ENCODE measurements around the gene LOXL3. TPM values are rescaled to one million over a fixed set of nuclear protein-coding genes. Genes with fewer than 3 reads are reported as not detected.
A peak's percentile ranks its signal among the peaks of the same experiment; 100 is the strongest.
"Not testable (repeated sequence)": the region's sequence is repeated elsewhere in the genome, so short reads cannot be mapped to it uniquely, and the experiment has no call there.

The LOXL3 gene
- total and polyA plus RNA-seq, 3 experiments from 2014 or later, result 0.08 to 1.2 (median 0.77) TPM

GRCh38 chr2:74569686-74570085, 15.9 kb upstream of the LOXL3 start:
- Mint-ChIP-seq H3K4me3 (no peak overlapping the region), H3K36me3 (peaks cover 0 to 2% (median 0%) of the 10 kb centered on the region in 3 donors), H3K9me3 (no peaks in the 10 kb centered on the region), H3K4me1 (peaks cover 13% of the 10 kb centered on the region in 3 donors), H3K27ac (peak overlapping the region in 1 of 8 donors; percentile 59), H3K27me3 (peaks cover 18 to 20% of the 10 kb centered on the region in 2 donors)
- no peak for DNase-seq
- Histone ChIP-seq H3K27ac (ENCODE audit: low read depth, low read length) (no peak overlapping the region), H3K27me3 (ENCODE audit: insufficient read depth, low read length, poor library complexity, severe bottlenecking) (no peaks in the 10 kb centered on the region), H3K9me3 (ENCODE audit: low read length) (no peaks in the 10 kb centered on the region), H3K36me3 (ENCODE audit: insufficient read depth, low read length) (no peaks in the 10 kb centered on the region), H3K4me1 (ENCODE audit: insufficient read depth, low read length) (peaks cover 11% of the 10 kb centered on the region), H3K4me3 (ENCODE audit: low read length) (no peak overlapping the region)
- ChIA-PET POLR2A (no interaction called here), CTCF (no interaction called here)

- H3K27ac Mint-ChIP-seq, result no peak overlapping the region
- CTCF ChIA-PET, result no interaction called here
- POLR2A ChIA-PET, result interaction anchor here (0.8 kb wide), 1 partner anchor 101 kb away, joined by 3 read pairs; no protein-coding TSS in a partner anchor
Observed at GRCh38 chr2:74567881-74568280, 14.1 kb upstream of the LOXL3 start.

GRCh38 chr2:74566754-74567085, 13.0 kb upstream of the LOXL3 start:
- ChIA-PET POLR2A (no interaction called here), CTCF (interaction anchor here (1.6 kb wide), 1 partner anchor 9 kb away, joined by 6 read pairs; no protein-coding TSS in a partner anchor)
- Histone ChIP-seq H3K27ac (ENCODE audit: low read depth, low read length) (no peak overlapping the region), H3K4me3 (ENCODE audit: low read length) (no peak overlapping the region), H3K36me3 (ENCODE audit: insufficient read depth, low read length) (no peaks in the 10 kb centered on the region), H3K4me1 (ENCODE audit: insufficient read depth, low read length) (no peaks in the 10 kb centered on the region), H3K9me3 (ENCODE audit: low read length) (no peaks in the 10 kb centered on the region), H3K27me3 (ENCODE audit: insufficient read depth, low read length, poor library complexity, severe bottlenecking) (no peaks in the 10 kb centered on the region)
- Mint-ChIP-seq H3K4me3 (no peak overlapping the region), H3K4me1 (no peaks in the 10 kb centered on the region), H3K36me3 (peaks cover 0 to 3% (median 0%) of the 10 kb centered on the region in 3 donors), H3K27ac (no peak overlapping the region), H3K9me3 (no peaks in the 10 kb centered on the region), H3K27me3 (peaks cover 21 to 43% of the 10 kb centered on the region in 2 donors)
- no peak for DNase-seq

More at GRCh38 chr2:74567881-74568280, 14.1 kb upstream of the LOXL3 start:
- no peak overlapping the region for H3K4me3 Mint-ChIP-seq
- DNase-seq, result no peak
- Histone ChIP-seq H3K4me1 (ENCODE audit: insufficient read depth, low read length) (no peaks in the 10 kb centered on the region), H3K4me3 (ENCODE audit: low read length) (no peak overlapping the region), H3K36me3 (ENCODE audit: insufficient read depth, low read length) (no peaks in the 10 kb centered on the region), H3K27me3 (ENCODE audit: insufficient read depth, low read length, poor library complexity, severe bottlenecking) (no peaks in the 10 kb centered on the region), H3K9me3 (ENCODE audit: low read length) (no peaks in the 10 kb centered on the region), H3K27ac (ENCODE audit: low read depth, low read length) (no peak overlapping the region)
- H3K27me3 Mint-ChIP-seq, result peaks cover 21 to 31% of the 10 kb centered on the region in 2 donors
- H3K4me1 Mint-ChIP-seq, result no peaks in the 10 kb centered on the region
- peaks cover 0 to 3% (median 0%) of the 10 kb centered on the region in 3 donors for H3K36me3 Mint-ChIP-seq
- no peaks in the 10 kb centered on the region for H3K9me3 Mint-ChIP-seq

GRCh38 chr2:74566076-74566753, 12.5 kb upstream of the LOXL3 start:
- no peak for DNase-seq
- Mint-ChIP-seq H3K4me3 (no peak overlapping the region), H3K27ac (no peak overlapping the region)

GRCh38 chr2:74564222-74564621, 10.5 kb upstream of the LOXL3 start:
- Histone ChIP-seq H3K27ac (ENCODE audit: low read depth, low read length) (no peak overlapping the region), H3K27me3 (ENCODE audit: insufficient read depth, low read length, poor library complexity, severe bottlenecking) (no peaks in the 10 kb centered on the region), H3K4me1 (ENCODE audit: insufficient read depth, low read length) (no peaks in the 10 kb centered on the region), H3K4me3 (ENCODE audit: low read length) (no peak overlapping the region), H3K9me3 (ENCODE audit: low read length) (no peaks in the 10 kb centered on the region), H3K36me3 (ENCODE audit: insufficient read depth, low read length) (no peaks in the 10 kb centered on the region)
- no peaks in the 10 kb centered on the region for H3K9me3 Mint-ChIP-seq
- no peak for DNase-seq
- H3K27me3 Mint-ChIP-seq, result peaks cover 27 to 56% of the 10 kb centered on the region in 2 donors
- POLR2A ChIA-PET, result no interaction called here
- H3K36me3 Mint-ChIP-seq, result peaks cover 0 to 3% (median 0%) of the 10 kb centered on the region in 3 donors
- no peak overlapping the region for H3K27ac Mint-ChIP-seq
- CTCF ChIA-PET, result no interaction called here
- peaks cover 0 to 4% (median 2%) of the 10 kb centered on the region in 3 donors for H3K4me1 Mint-ChIP-seq
- no peak overlapping the region for H3K4me3 Mint-ChIP-seq

More at GRCh38 chr2:74566076-74566753, 12.5 kb upstream of the LOXL3 start:
- Histone ChIP-seq H3K4me3 (ENCODE audit: low read length) (no peak overlapping the region), H3K9me3 (ENCODE audit: low read length) (no peaks in the 10 kb centered on the region), H3K4me1 (ENCODE audit: insufficient read depth, low read length) (no peaks in the 10 kb centered on the region), H3K36me3 (ENCODE audit: insufficient read depth, low read length) (no peaks in the 10 kb centered on the region), H3K27ac (ENCODE audit: low read depth, low read length) (no peak overlapping the region), H3K27me3 (ENCODE audit: insufficient read depth, low read length, poor library complexity, severe bottlenecking) (no peaks in the 10 kb centered on the region)
- Mint-ChIP-seq H3K4me1 (no peaks in the 10 kb centered on the region), H3K9me3 (no peaks in the 10 kb centered on the region), H3K36me3 (peaks cover 0 to 3% (median 0%) of the 10 kb centered on the region in 3 donors), H3K27me3 (peaks cover 25 to 45% of the 10 kb centered on the region in 2 donors)
- CTCF ChIA-PET, result interaction anchor here (1.6 kb wide), 1 partner anchor 8 kb away, joined by 6 read pairs; no protein-coding TSS in a partner anchor
- POLR2A ChIA-PET, result no interaction called here

- Mint-ChIP-seq H3K9me3 (no peaks in the 10 kb centered on the region), H3K27ac (peak overlapping the region in 3 of 8 donors; percentile 53 to 74 (median 68)), H3K4me3 (no peak overlapping the region), H3K27me3 (peaks cover 17 to 47% of the 10 kb centered on the region in 2 donors), H3K4me1 (peaks cover 0 to 4% (median 2%) of the 10 kb centered on the region in 3 donors), H3K36me3 (peaks cover 0 to 3% (median 3%) of the 10 kb centered on the region in 3 donors)
- no peak for DNase-seq
- no peaks in the 10 kb centered on the region for H3K27me3 ChIP-seq (ENCODE audit: insufficient read depth, low read length, poor library complexity, severe bottlenecking)
- H3K9me3 ChIP-seq (ENCODE audit: low read length), result no peaks in the 10 kb centered on the region
- CTCF ChIA-PET, result no interaction called here
- no peak overlapping the region for H3K4me3 ChIP-seq (ENCODE audit: low read length)
- no peaks in the 10 kb centered on the region for H3K36me3 ChIP-seq (ENCODE audit: insufficient read depth, low read length)
- POLR2A ChIA-PET, result no interaction called here
- H3K4me1 ChIP-seq (ENCODE audit: insufficient read depth, low read length), result no peaks in the 10 kb centered on the region
- H3K27ac ChIP-seq (ENCODE audit: low read depth, low read length), result no peak overlapping the region
Observed at GRCh38 chr2:74562126-74562775, 8.5 kb upstream of the LOXL3 start.

- H3K4me1 ChIP-seq (ENCODE audit: insufficient read depth, low read length); H3K9me3 ChIP-seq (ENCODE audit: low read length); H3K4me3 ChIP-seq (ENCODE audit: low read length); H3K4me1 Mint-ChIP-seq; H3K27ac Mint-ChIP-seq; CTCF ChIA-PET; H3K9me3 Mint-ChIP-seq; H3K27me3 ChIP-seq (ENCODE audit: insufficient read depth, low read length, poor library complexity, severe bottlenecking); POLR2A ChIA-PET; H3K27ac ChIP-seq (ENCODE audit: low read depth, low read length); DNase-seq; H3K4me3 Mint-ChIP-seq; H3K36me3 ChIP-seq (ENCODE audit: insufficient read depth, low read length): not testable (repeated sequence)
- Mint-ChIP-seq H3K36me3 (peaks cover 0 to 13% (median 3%) of the 10 kb centered on the region in 3 donors), H3K27me3 (peaks cover 15 to 40% of the 10 kb centered on the region in 2 donors)
Observed at GRCh38 chr2:74561022-74561421, 7.3 kb upstream of the LOXL3 start.

- no peaks in the 10 kb centered on the region for H3K36me3 ChIP-seq (ENCODE audit: insufficient read depth, low read length)
- DNase-seq, result no peak
- ChIA-PET CTCF (no interaction called here), POLR2A (no interaction called here)
- Mint-ChIP-seq H3K4me1 (peaks cover 0 to 14% (median 6%) of the 10 kb centered on the region in 3 donors), H3K36me3 (peaks cover 0 to 13% (median 3%) of the 10 kb centered on the region in 3 donors), H3K9me3 (no peaks in the 10 kb centered on the region), H3K27ac (peak overlapping the region in 1 of 8 donors; percentile 38), H3K27me3 (peaks cover 13 to 36% of the 10 kb centered on the region in 2 donors), H3K4me3 (no peak overlapping the region)
- H3K9me3 ChIP-seq (ENCODE audit: low read length), result no peaks in the 10 kb centered on the region
- no peak overlapping the region for H3K27ac ChIP-seq (ENCODE audit: low read depth, low read length)
- no peak overlapping the region for H3K4me3 ChIP-seq (ENCODE audit: low read length)
- no peaks in the 10 kb centered on the region for H3K27me3 ChIP-seq (ENCODE audit: insufficient read depth, low read length, poor library complexity, severe bottlenecking)
- H3K4me1 ChIP-seq (ENCODE audit: insufficient read depth, low read length), result peaks cover 3% of the 10 kb centered on the region
Observed at GRCh38 chr2:74560591-74560990, 6.8 kb upstream of the LOXL3 start.
